Calu3 (cell line): ENCODE results near the gene BRINP1. TPM values are rescaled to one million over a fixed set of nuclear protein-coding genes. Genes with fewer than 3 reads are reported as not detected.

Source experiments
- BruUV-seq: library from RNA; stranded (reverse); fragments of 400-500 nt; replicated peaks from 2 replicates; lab custom pipeline; 2021; lab: Mats Ljungman, UMichigan
- CTCF ChIA-PET: fragments of 300-600 bp; sonication (Branson Sonifier 250); formaldehyde crosslinking; loops from one replicate; lab custom pipeline; 2022; ENCODE audit warnings: antibody characterized with exemption; lab: Charles Lee
- DNase-seq: peaks from one replicate; pipeline ENCODE4 v3.0.0; 2022
- H3K27ac Mint-ChIP-seq: one replicate; pipeline ENCODE4 v1.8.0; 2022; ENCODE audit warnings: mixed read lengths; ENCODE audit not compliant: unreplicated experiment
- H3K27me3 Mint-ChIP-seq: one replicate; pipeline ENCODE4 v1.8.0; 2022; ENCODE audit warnings: mixed read lengths; ENCODE audit not compliant: unreplicated experiment
- H3K36me3 Mint-ChIP-seq: one replicate; pipeline ENCODE4 v1.8.0; 2022; ENCODE audit warnings: mild to moderate bottlenecking, moderate library complexity, mixed read lengths; ENCODE audit not compliant: insufficient read depth, unreplicated experiment
- H3K4me1 Mint-ChIP-seq: one replicate; pipeline ENCODE4 v1.8.0; 2022; ENCODE audit warnings: mild to moderate bottlenecking, low read depth, mixed read lengths; ENCODE audit not compliant: unreplicated experiment
- H3K4me3 Mint-ChIP-seq: one replicate; pipeline ENCODE4 v1.8.0; 2022; ENCODE audit warnings: mild to moderate bottlenecking, low read depth, moderate library complexity, mixed read lengths; ENCODE audit not compliant: unreplicated experiment
- H3K9me3 Mint-ChIP-seq: one replicate; pipeline ENCODE4 v1.8.0; 2022; ENCODE audit warnings: low read depth, mixed read lengths; ENCODE audit not compliant: unreplicated experiment
- intact Hi-C: fragments of 100-400 bp; cut with micrococcal nuclease; formaldehyde crosslinking; loops from one replicate; pipeline ENCODE4 v1.10.0; 2022; ENCODE audit not compliant: unreplicated experiment
- total RNA-seq: library from RNA; stranded (reverse); gene quantifications from 2 replicates; pipeline ENCODE4 v1.2.3, GENCODE V29; 2022
- TF ChIP-seq, protein P1 (sequence below): fragments of 200-600 bp; IDR thresholded peaks from one replicate; pipeline ENCODE4 v1.8.0; 2022; ENCODE audit warnings: antibody characterized with exemption; ENCODE audit not compliant: unreplicated experiment

Gene BRINP1
- total RNA-seq, 1 experiment from 2014 or later: not detected

DNA sequence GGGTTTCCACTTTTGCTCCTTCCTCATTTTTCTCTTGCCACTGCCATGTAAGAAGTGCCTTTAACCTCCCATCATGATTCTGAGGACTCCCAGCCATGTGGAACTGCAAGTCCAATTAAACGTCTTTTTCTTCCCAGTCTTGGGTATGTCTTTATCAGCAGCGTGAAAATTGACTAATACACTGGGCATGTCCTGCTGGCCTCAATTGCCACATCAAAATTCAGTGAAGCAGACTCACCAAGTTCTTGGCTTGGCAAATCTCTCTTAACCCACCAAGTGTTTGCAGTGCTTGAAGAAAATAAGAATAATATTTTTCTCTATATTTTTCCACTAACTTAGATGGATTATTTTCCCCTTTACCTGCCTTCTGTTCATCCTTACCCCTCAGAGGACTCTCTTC is 212.0 kb downstream of the BRINP1 start:
- no peaks in the 10 kb centered on the region for H3K36me3 Mint-ChIP-seq
- TF ChIP-seq, protein P1, sequence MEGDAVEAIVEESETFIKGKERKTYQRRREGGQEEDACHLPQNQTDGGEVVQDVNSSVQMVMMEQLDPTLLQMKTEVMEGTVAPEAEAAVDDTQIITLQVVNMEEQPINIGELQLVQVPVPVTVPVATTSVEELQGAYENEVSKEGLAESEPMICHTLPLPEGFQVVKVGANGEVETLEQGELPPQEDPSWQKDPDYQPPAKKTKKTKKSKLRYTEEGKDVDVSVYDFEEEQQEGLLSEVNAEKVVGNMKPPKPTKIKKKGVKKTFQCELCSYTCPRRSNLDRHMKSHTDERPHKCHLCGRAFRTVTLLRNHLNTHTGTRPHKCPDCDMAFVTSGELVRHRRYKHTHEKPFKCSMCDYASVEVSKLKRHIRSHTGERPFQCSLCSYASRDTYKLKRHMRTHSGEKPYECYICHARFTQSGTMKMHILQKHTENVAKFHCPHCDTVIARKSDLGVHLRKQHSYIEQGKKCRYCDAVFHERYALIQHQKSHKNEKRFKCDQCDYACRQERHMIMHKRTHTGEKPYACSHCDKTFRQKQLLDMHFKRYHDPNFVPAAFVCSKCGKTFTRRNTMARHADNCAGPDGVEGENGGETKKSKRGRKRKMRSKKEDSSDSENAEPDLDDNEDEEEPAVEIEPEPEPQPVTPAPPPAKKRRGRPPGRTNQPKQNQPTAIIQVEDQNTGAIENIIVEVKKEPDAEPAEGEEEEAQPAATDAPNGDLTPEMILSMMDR: no peak
- peaks cover 7% of the 10 kb centered on the region for H3K9me3 Mint-ChIP-seq
- no peak overlapping the region for H3K27ac Mint-ChIP-seq
- CTCF ChIA-PET: interaction anchor here (0.7 kb wide), 1 partner anchor 684 kb away, joined by 3 read pairs; no protein-coding TSS in a partner anchor
- H3K4me3 Mint-ChIP-seq: no peak overlapping the region
- H3K4me1 Mint-ChIP-seq: no peaks in the 10 kb centered on the region
- no TSS peak for BruUV-seq
- no peaks in the 10 kb centered on the region for H3K27me3 Mint-ChIP-seq
- DNase-seq: no peak
- intact Hi-C loops: no loop called here

DNA sequence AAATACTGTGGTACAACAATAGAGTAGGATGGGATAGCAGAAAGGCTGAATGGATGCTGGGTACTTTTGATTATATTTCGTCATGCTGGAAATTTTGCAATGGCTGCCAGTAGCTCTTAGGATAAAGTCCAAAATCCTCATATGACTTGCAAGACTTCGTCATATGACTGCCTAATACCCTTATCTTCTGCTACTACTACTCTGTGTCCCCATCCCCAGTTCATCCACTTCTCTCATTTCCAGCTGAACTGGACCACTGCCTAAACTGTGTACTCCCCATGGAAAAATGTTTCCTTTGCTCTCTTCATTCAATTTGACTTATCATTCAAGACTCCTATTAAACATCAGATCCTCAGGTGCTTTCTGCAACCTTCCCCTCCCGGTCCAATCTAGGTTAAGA is 212.9 kb downstream of the BRINP1 start:
- Mint-ChIP-seq H3K36me3 (no peaks in the 10 kb centered on the region), H3K27ac (no peak overlapping the region), H3K9me3 (peaks cover 7% of the 10 kb centered on the region), H3K4me3 (no peak overlapping the region), H3K27me3 (no peaks in the 10 kb centered on the region), H3K4me1 (no peaks in the 10 kb centered on the region)
- TF ChIP-seq, protein P1: no peak
- no peak for DNase-seq
- intact Hi-C loops: no loop called here
- CTCF ChIA-PET: no interaction called here
- BruUV-seq: no TSS peak

DNA sequence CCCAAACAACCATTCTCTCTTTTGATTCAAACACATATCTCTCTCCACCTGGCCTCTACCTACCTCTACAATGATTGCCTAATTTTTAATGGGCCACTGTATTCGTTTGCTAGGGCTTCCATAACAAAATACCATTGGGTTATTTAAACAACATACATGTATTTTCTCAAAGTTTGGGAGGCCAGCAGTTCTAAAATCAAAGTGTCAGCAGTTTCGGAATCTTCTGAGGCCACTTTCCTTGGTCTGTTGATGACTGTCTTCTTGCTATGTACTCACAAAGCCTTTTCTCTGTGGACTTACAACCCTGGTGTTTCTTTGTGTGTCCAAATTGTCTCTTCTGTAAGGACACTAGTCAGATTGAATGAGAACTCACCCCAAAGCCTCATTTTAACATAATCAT is 214.7 kb downstream of the BRINP1 start:
- Mint-ChIP-seq H3K9me3 (peaks cover 7% of the 10 kb centered on the region), H3K27me3 (no peaks in the 10 kb centered on the region), H3K4me3 (no peak overlapping the region), H3K4me1 (no peaks in the 10 kb centered on the region), H3K27ac (no peak overlapping the region), H3K36me3 (no peaks in the 10 kb centered on the region)
- CTCF ChIA-PET: no interaction called here
- intact Hi-C loops: no loop called here
- BruUV-seq: no TSS peak
- TF ChIP-seq, protein P1: no peak
- no peak for DNase-seq

DNA sequence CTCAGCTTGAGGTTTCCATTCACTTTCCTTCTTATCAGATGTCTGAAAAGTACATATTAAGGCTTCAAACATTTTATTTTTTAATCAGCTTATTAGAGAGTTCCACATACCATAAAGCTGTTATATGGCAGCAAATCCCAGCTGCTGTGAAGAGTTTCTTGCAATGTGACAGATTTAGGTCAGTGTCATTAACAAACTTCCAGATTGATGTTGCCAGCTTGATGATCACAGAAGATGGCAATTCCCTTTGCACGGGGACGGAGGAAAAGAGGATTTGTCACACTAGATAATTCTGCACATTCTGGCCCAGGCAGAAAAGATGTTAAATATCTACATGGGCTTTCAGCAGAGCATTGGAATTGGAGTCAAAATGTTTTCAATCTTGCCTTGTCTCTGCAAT is 215.8 kb downstream of the BRINP1 start:
- DNase-seq: no peak
- Mint-ChIP-seq H3K4me3 (no peak overlapping the region), H3K27me3 (no peaks in the 10 kb centered on the region), H3K9me3 (peaks cover 7% of the 10 kb centered on the region), H3K36me3 (no peaks in the 10 kb centered on the region), H3K4me1 (no peaks in the 10 kb centered on the region), H3K27ac (no peak overlapping the region)
- intact Hi-C loops: no loop called here
- CTCF ChIA-PET: no interaction called here
- BruUV-seq: no TSS peak
- TF ChIP-seq, protein P1: no peak
